Ovary (tissue), 3 donors: Measurements from ENCODE around the gene MAN2A1.
"Not testable (repeated sequence)": the region's sequence is repeated elsewhere in the genome, so short reads cannot be mapped to it uniquely, and the experiment has no call there.

ENCODE experiments used
- EP300 ChIP-seq: sonication (generic); formaldehyde crosslinking; IDR thresholded peaks from one replicate; pipeline ENCODE4 v1.6.1; 2017; ENCODE audit warnings: antibody characterized with exemption
- POLR2A ChIP-seq: fragments of 450-650 bp; IDR thresholded peaks from one replicate; pipeline ENCODE4 v1.6.1; 2017; ENCODE audit warnings: antibody characterized with exemption, mild to moderate bottlenecking, moderate library complexity
- TF ChIP-seq, protein P1 (sequence below), 3 donors: fragments of 450-650 bp in 2 of 3; fragments of 200-600 bp in 1 of 3; IDR thresholded peaks; one replicate each; pipeline versions ENCODE4 v1.5.1 to v1.8.0; 2016 to 2022; ENCODE audit warnings: antibody characterized with exemption in 3 of 3, mild to moderate bottlenecking in 1 of 3
- donor health status: DM: no; HTN: no; CAD: no.

DNA sequence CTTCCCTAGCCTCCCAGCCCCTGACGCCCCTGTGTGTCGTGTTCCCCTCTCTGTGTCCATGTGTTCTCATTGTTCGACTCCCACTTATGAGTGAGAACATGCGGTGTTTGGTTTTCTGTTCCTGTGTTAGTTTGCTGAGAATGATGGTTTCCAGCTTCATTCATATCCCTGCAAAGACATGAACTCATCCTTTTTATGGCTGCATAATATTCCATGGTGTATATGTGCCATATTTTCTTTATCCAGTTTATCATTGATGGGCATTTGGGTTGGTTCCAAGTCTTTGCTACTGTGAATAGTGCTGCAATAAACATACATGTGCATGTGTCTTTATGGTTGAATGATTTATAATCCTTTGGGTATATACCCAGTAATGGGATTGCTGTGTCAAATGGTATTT lies 70.4 kb downstream of the MAN2A1 start:
- TF ChIP-seq POLR2A, EP300: not testable (repeated sequence)
- TF ChIP-seq, protein P1, sequence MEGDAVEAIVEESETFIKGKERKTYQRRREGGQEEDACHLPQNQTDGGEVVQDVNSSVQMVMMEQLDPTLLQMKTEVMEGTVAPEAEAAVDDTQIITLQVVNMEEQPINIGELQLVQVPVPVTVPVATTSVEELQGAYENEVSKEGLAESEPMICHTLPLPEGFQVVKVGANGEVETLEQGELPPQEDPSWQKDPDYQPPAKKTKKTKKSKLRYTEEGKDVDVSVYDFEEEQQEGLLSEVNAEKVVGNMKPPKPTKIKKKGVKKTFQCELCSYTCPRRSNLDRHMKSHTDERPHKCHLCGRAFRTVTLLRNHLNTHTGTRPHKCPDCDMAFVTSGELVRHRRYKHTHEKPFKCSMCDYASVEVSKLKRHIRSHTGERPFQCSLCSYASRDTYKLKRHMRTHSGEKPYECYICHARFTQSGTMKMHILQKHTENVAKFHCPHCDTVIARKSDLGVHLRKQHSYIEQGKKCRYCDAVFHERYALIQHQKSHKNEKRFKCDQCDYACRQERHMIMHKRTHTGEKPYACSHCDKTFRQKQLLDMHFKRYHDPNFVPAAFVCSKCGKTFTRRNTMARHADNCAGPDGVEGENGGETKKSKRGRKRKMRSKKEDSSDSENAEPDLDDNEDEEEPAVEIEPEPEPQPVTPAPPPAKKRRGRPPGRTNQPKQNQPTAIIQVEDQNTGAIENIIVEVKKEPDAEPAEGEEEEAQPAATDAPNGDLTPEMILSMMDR (IDR thresholded peaks at IDR 0.05) = not testable (repeated sequence)
